RWPE1 (cell line): Measurements from ENCODE around the gene CSF3R.
A peak's percentile ranks its signal among the peaks of the same experiment; 100 is the strongest.
"Not testable (repeated sequence)": the region's sequence is repeated elsewhere in the genome, so short reads cannot be mapped to it uniquely, and the experiment has no call there.

Source experiments
- CTCF ChIA-PET: fragments of 350-600 bp; sonication (Branson Sonifier 250); formaldehyde crosslinking; extraction: SDS; loops from one replicate; lab custom pipeline; 2021; lab: Yijun Ruan, JAX
- POLR2A ChIA-PET: fragments of 400-600 bp; formaldehyde crosslinking; extraction: SDS; loops from one replicate; lab custom pipeline; 2020; ENCODE audit warnings: antibody characterized with exemption; ENCODE audit not compliant: low non-redundant PET; lab: Yijun Ruan, JAX
- DNase-seq: peaks from one replicate; pipeline ENCODE4 v3.0.0; 2012; ENCODE audit warnings: low spot score
- H3K27ac ChIP-seq: fragments of 450-650 bp; 2 replicates; pipeline ENCODE4 v1.5.1; 2017
- TF ChIP-seq, protein P1 (sequence below): fragments of 450-650 bp; conservative IDR thresholded peaks from 2 replicates; pipeline ENCODE4 v1.5.1; 2017; ENCODE audit warnings: low read depth, mild to moderate bottlenecking

CSF3R gene

DNA sequence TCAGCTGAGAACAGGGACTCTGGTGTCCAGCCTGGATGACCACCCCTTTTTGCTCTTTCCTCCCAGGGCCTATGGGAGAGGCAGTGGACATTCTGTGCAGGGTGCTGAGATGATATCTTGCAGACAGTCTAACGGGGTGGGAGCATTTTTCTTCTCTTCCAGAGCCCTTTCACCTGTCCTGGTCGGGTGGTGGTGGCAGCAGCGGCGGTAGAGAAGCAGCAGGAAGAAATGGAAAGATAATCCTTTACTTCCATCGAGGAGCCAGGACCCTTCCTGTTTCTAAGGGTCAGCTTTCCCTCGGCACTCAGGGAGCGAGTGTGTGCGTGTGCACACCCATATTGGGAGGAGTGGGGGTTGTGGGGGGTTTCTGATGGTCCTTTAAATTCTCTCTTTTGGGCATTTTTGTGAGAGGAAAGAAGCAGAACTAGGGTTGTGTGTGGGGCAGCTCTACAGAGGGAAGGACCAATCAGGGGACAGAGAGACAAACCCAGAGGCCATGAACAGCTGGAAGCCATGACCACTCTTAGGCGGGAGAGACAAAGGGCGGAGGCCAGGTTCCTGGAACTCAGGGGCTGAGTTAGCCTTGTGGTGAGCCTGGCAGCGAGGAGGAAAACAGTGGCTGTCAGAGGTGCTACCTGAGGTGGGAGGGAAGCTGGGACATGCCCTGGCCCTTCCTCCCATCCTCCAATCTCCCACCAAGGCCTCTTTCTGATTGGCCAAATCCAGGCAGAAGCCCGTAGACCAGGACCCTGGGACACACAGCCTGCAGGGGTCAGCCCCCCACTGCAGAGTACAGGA, 31.2 kb upstream of the CSF3R start:
- CTCF ChIA-PET: interaction anchor here (0.5 kb wide), 1 partner anchor 1890 kb away, joined by 3 read pairs; no protein-coding TSS in a partner anchor
- TF ChIP-seq, protein P1, sequence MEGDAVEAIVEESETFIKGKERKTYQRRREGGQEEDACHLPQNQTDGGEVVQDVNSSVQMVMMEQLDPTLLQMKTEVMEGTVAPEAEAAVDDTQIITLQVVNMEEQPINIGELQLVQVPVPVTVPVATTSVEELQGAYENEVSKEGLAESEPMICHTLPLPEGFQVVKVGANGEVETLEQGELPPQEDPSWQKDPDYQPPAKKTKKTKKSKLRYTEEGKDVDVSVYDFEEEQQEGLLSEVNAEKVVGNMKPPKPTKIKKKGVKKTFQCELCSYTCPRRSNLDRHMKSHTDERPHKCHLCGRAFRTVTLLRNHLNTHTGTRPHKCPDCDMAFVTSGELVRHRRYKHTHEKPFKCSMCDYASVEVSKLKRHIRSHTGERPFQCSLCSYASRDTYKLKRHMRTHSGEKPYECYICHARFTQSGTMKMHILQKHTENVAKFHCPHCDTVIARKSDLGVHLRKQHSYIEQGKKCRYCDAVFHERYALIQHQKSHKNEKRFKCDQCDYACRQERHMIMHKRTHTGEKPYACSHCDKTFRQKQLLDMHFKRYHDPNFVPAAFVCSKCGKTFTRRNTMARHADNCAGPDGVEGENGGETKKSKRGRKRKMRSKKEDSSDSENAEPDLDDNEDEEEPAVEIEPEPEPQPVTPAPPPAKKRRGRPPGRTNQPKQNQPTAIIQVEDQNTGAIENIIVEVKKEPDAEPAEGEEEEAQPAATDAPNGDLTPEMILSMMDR: no peak
- DNase-seq: no peak
- H3K27ac ChIP-seq: no peak overlapping the region
- POLR2A ChIA-PET: no interaction called here

DNA sequence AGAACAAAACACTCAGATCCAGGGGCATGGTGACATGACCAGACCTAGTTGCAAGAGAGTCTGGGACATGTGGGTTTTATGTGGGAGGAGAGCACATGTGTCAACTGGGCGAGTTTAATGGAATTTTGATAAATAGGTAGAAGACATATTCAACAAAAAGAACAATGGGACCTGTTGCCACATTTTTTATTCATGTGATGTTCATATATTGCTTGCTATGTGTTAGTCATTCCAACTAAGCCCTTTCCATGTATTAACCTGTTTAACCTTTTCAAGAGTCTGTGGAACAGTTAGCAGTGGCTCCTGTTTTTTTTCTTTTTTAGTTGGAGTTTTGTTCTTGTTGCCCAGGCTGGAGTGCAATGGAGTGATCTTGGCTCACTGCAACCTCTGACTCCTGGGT, 30.1 kb upstream of the CSF3R start:
- POLR2A ChIA-PET: no interaction called here
- TF ChIP-seq, protein P1: no peak
- CTCF ChIA-PET: interaction anchor here (0.6 kb wide), 1 partner anchor 216 kb away, joined by 4 read pairs; no protein-coding TSS in a partner anchor
- DNase-seq: peak; percentile 30
- peak overlapping the region; percentile 67 for H3K27ac ChIP-seq

DNA sequence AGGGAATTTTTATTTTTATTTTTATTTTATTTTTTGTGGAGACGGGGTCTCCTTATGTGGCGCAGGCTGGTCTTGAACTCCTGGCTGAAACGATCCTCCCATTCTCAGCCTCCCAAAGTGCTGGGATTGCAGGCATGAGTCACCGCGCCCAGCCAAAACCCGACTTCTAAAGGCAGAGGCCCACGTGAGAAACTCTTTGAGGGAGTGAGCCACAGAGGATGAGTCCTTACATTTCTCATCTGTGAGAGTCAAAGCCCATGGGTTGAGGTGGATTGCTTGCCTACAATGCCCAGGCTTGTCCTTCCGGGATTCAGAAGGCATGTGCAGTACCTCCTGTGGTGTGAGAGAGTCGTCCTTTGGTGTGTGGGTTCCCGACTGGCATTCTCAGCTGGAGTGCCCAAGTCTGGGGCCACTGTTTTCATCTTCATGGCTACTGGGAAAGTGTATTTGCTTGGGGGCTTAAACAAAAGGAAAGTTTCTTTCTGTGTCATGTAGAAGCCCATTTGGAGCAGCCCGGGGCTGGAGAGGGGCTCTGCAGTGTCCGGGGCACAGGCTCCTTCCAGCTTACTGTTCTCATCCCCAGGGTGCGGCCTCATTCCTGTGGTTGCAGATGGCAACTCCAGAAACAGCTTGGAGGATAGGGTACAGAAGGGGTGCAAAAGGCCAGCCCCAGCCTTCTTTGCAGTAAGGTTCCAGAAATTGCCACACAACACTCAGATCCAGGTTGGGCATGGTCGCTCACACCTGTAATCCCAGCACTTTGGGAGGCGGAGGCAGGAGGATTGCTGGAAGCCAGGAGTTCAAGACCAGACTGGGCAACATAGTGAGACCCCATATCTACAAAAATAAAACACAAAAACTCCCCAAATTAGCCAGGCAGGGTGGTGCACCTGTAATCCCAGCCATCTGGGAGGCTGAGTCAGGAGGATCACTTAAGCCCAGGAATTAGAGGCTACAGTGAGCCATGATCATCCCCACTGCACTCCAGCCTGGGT, 29.4 kb upstream of the CSF3R start:
- H3K27ac ChIP-seq: peak overlapping the region; percentile 67
- ChIA-PET POLR2A (no interaction called here), CTCF (interaction anchor here (0.6 kb wide), 3 partner anchors 37 to 217 kb away, joined by 3 to 5 read pairs (median 4); no protein-coding TSS in a partner anchor)
- TF ChIP-seq, protein P1: no peak
- peak; percentile 51 for DNase-seq

DNA sequence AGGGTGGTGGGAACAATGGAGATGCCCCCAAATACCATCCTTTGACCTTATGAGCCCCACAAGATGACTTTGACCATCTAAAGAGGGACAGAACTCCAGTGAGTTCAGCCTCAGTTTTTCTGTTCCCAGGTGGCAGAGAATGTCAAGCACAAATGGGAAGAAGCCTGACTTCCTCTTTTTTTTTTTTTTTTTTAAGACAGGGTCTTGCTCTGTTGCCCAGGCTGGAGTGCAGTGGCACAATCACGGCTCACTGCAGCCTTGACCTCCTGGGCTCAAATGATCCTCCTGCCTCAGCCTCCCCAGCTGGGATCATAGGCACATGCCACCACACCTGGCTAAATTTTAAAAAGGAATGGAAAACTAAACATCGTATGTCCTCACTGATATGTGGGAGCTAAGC, 28.5 kb upstream of the CSF3R start:
- POLR2A ChIA-PET, H3K27ac ChIP-seq, CTCF ChIA-PET, DNase-seq: not testable (repeated sequence)

DNA sequence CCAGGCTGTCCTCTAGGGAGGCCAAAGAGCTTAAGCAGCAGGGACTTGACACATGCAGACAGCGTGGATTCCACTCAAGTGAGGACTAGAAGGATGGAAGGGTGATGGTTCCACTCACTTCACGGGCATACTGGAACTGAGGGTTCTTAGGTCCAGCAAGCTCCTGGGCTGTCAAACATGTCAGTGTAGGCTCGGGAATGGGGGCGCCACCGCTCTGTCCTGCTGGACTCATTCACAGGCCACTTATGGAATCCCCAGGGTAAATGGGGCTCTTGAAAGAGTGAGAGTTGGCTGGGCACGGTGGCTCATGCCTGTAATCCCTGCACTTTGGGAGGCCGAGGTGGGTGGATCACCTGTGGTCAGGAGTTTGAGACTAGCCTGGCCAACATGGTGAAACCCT, 27.7 kb upstream of the CSF3R start:
- TF ChIP-seq, protein P1: no peak
- ChIA-PET POLR2A (no interaction called here), CTCF (no interaction called here)
- DNase-seq: no peak
- no peak overlapping the region for H3K27ac ChIP-seq

DNA sequence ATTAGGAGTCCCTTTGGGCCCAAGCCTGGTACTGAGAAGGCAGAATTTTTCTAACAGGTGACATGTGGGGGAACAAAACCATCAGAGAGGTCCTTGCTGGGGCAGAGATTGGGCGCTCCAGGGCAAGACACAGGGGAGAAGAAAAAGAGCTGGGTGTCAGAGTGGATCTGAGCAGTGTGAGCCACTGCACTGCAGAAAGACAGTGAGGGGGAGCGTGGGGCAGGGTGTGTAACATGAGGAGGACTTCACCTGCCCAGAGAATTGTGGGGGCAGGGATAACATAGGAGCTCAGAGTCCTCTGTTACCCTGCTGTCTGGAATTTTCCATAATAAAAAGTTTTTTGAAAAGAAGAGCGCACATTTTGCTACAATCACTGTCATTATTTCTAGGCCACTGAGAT, 25.5 kb upstream of the CSF3R start:
- no peak for DNase-seq
- TF ChIP-seq, protein P1: no peak
- no peak overlapping the region for H3K27ac ChIP-seq
- ChIA-PET POLR2A (no interaction called here), CTCF (interaction anchor here (0.6 kb wide), 3 partner anchors 27 to 806 kb away, joined by 3 read pairs; no protein-coding TSS in a partner anchor)
